Measurements from ENCODE around the gene ATF7IP.

- TF ChIP-seq TAF1 (IDR thresholded peaks at IDR 0.05; ENCODE audit: borderline replicate concordance, low read depth, low read length) (no peak), POLR2AphosphoS5 (IDR thresholded peaks at IDR 0.05; ENCODE audit: low read depth, low read length) (no peak)
These were observed 182.1 kb downstream of the ATF7IP start for GRCh38 chr12:14547571-14547970.
